H54 (cell line): ENCODE data around the gene KRTAP9-3.
"Not testable (repeated sequence)": the region's sequence is repeated elsewhere in the genome, so short reads cannot be mapped to it uniquely, and the experiment has no call there.

Source experiments
- DNase-seq: peaks from one replicate; pipeline ENCODE4 v3.0.0; 2011; ENCODE audit warnings: low spot score, mixed read lengths; ENCODE audit not compliant: insufficient read length
- FAIRE-seq: peaks from 3 replicates; lab custom pipeline; 2011; peaks lifted over from hg19 to GRCh38; lab: Jason Lieb, UNC
- POLR2A ChIP-seq: IDR thresholded peaks from 2 replicates; pipeline ENCODE4 v1.6.1; 2011; ENCODE audit warnings: low read depth, mild to moderate bottlenecking, low read length

KRTAP9-3 gene

GRCh38 chr17:41230094-41230493, 2.2 kb upstream of the KRTAP9-3 start:
- no peak for DNase-seq
- no peak for FAIRE-seq
- no peak for TF ChIP-seq POLR2A

DNA sequence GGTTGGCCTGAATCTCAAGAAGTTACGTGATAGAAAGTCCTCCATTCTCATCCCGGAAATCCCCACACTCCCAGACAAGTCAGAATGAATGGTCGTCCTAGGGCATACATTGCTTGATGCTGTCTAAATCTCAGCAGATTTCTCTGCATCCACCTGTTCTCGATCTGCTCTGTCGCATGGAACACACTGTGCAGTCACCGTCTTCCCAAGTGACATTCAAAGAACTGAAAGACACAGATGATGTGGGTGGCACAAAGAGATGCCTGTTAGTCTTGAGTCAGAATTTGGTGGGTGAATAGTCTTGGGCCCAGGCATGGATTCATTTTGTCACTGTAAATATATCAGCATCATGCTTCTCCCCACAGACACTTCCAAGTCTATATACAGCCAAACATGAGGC, 518 bp upstream of the KRTAP9-3 start:
- TF ChIP-seq POLR2A, result no peak
- FAIRE-seq (no peak), DNase-seq (no peak)

- not testable (repeated sequence) for DNase-seq
Observed at GRCh38 chr17:41237116-41237515, 4.9 kb downstream of the KRTAP9-3 start.

GRCh38 chr17:41237949-41238437, 5.7 kb downstream of the KRTAP9-3 start, which contains the start of gene KRTAP9-8:
Gene KRTAP9-8 (plus strand): TSS chr17:41237999. CDS start chr17:41238052, 53 bp downstream.
- DNase-seq, FAIRE-seq: not testable (repeated sequence)

More at GRCh38 chr17:41237116-41237515, 4.9 kb downstream of the KRTAP9-3 start:
- FAIRE-seq, result not testable (repeated sequence)

GRCh38 chr17:41246995-41247787, 14.9 kb downstream of the KRTAP9-3 start:
- not testable (repeated sequence) for DNase-seq, FAIRE-seq

- FAIRE-seq, DNase-seq: not testable (repeated sequence)
Observed at GRCh38 chr17:41249637-41250240, 17.5 kb downstream of the KRTAP9-3 start, which contains the start of gene KRTAP9-4. Gene KRTAP9-4 (plus strand): TSS chr17:41249687. CDS start chr17:41249721, 34 bp downstream.

GRCh38 chr17:41251261-41251660, 19.0 kb downstream of the KRTAP9-3 start:
- TF ChIP-seq POLR2A, result no peak
- DNase-seq (no peak), FAIRE-seq (no peak)

DNA sequence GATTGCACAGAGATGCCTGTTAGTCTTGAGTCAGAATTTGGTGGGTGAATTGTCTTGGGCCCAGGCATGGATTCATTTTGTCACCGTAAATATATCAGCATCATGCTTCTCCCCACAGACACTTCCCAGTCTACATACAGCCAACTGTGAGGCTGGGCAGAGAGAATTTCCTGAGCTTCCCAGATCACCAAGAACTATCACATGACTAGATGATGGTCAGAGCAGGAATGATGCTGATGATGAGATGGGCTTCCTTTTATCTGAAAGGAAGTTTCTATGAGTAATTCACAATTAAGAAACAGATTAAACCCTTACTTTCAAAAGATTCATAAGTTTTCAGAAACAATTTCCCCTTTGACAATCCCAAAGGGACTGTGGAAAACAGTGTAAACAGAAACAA, 22.6 kb downstream of the KRTAP9-3 start:
- TF ChIP-seq POLR2A, result no peak
- FAIRE-seq (no peak), DNase-seq (no peak)

- FAIRE-seq, DNase-seq: not testable (repeated sequence)
Observed at GRCh38 chr17:41255381-41256290, 23.4 kb downstream of the KRTAP9-3 start, which contains the start of gene KRTAP9-9. Gene KRTAP9-9 (plus strand): TSS chr17:41255384.

GRCh38 chr17:41256291-41256685, 24.0 kb downstream of the KRTAP9-3 start:
- FAIRE-seq (peak; percentile 36), DNase-seq (no peak)
- no peak for TF ChIP-seq POLR2A

DNA sequence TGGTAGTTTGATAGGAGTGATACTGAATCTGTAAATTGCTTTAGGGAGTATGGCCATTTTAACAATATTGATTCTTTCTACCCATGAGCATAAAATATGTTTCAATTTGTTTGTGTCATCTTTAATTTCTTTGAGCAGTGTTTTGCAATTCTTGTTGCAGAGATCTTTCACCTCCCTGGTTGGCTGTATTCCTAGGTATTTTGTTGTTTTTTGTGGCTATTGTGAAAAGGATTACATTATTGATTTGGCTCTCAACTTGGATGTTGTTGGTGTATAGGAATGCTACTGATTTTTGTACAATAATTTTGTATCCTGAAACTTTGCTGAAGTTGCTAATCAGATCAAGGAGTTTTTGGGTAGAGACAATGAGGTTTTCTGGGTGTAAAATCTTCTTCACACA, 26.2 kb downstream of the KRTAP9-3 start:
- DNase-seq (no peak), FAIRE-seq (no peak)
- TF ChIP-seq POLR2A, result no peak

GRCh38 chr17:41263212-41263611, 31.0 kb downstream of the KRTAP9-3 start:
- FAIRE-seq, result no peak
- TF ChIP-seq POLR2A, result no peak
- no peak for DNase-seq

DNA sequence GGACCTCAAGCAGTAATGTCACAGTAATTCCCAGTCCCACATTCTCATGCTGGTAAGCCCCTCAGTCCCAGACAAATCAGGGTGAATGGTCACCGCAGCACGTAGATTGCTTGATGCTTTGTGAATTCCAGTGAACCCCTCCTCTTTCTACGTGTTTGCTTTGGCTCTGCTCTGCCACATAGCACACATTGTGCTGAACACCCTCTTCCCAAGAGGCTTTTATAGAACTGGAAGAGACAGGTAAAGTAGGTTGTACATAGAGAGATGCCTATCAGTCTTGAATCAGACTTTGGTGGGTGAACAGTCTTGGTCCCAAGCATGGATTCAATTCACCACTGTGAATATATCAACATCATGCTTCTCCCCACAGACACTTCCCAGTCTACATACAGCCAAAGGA, 32.4 kb downstream of the KRTAP9-3 start:
- no peak for TF ChIP-seq POLR2A
- no peak for FAIRE-seq
- no peak for DNase-seq

DNA sequence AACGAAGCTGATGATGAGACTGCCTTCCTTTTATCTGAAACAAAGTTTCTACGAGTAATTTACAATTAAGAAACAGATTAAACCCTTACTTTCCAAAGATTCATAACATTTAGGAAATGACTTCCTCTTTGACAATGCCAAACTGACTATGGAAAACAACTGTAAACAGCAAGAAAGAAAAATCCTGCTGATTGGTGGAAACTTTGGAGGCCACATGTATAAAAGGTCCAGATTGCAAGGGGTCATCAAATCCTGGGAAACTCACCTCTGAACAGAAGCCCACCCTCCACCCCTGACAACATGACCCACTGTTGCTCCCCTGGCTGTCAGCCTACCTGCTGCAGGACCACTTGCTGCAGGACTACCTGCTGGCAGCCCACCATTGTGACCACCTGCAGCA, 32.8 kb downstream of the KRTAP9-3 start, which contains the start of gene KRTAP9-6:
Gene KRTAP9-6, plus strand, starts transcription at position 301 of the 400 bp plus-strand sequence. Its CDS starts 0 bp downstream, at position 301.
- DNase-seq (no peak), FAIRE-seq (peak; percentile 27)
- no peak for TF ChIP-seq POLR2A
